HCT116 (cell line): Measurements from ENCODE around the gene SLIT1.

Experiments used
- ATF3 ChIP-seq: IDR thresholded peaks from 2 replicates; pipeline ENCODE4 v1.6.1; 2012
- CEBPB ChIP-seq: IDR thresholded peaks from 2 replicates; pipeline ENCODE4 v1.6.1; 2012; ENCODE audit warnings: low read depth
- CTCF ChIP-seq, 3 experiments: fragments of 200-600 bp in 1 of 3; sonication (generic) in 1 of 3; IDR thresholded peaks in 2 of 3; conservative IDR thresholded peaks in 1 of 3; 2 replicates each; pipeline ENCODE4 v1.5.1; 2012 to 2017; ENCODE audit warnings: low read depth in 2 of 3, low read length in 2 of 3, antibody characterized with exemption in 1 of 3, borderline replicate concordance in 1 of 3, control low read depth in 1 of 3, mild to moderate bottlenecking in 1 of 3, mixed read lengths in 1 of 3, mixed run types in 1 of 3, moderate library complexity in 1 of 3; ENCODE audit not compliant: insufficient read depth in 1 of 3
- EZH2 ChIP-seq: fragments of 200-600 bp; sonication (generic); IDR thresholded peaks from 2 replicates; pipeline ENCODE4 v1.6.1; 2017; ENCODE audit warnings: antibody characterized with exemption, mixed run types
- EZH2phosphoT487 ChIP-seq: fragments of 200-600 bp; IDR thresholded peaks from 2 replicates; pipeline ENCODE4 v1.6.1; 2018; ENCODE audit warnings: antibody characterized with exemption, borderline replicate concordance
- JUND ChIP-seq: IDR thresholded peaks from 2 replicates; pipeline ENCODE4 v1.6.1; 2012
- MAX ChIP-seq: IDR thresholded peaks from 2 replicates; pipeline ENCODE4 v1.6.1; 2012
- POLR2A ChIP-seq: IDR thresholded peaks from 2 replicates; pipeline ENCODE4 v1.7.0; 2011; ENCODE audit warnings: borderline replicate concordance; ENCODE audit not compliant: insufficient read depth, insufficient read length; ENCODE audit errors: extremely low read depth
- POLR2AphosphoS5 ChIP-seq: IDR thresholded peaks from 2 replicates; pipeline ENCODE4 v1.6.1; 2011; ENCODE audit warnings: mild to moderate bottlenecking, low read depth, low read length, moderate library complexity
- SP1 ChIP-seq: IDR thresholded peaks from 2 replicates; pipeline ENCODE4 v1.6.1; 2012; ENCODE audit warnings: low read depth
- SRF ChIP-seq: IDR thresholded peaks from 2 replicates; pipeline ENCODE4 v1.6.1; 2012; ENCODE audit warnings: low read depth
- TCF7L2 ChIP-seq: IDR thresholded peaks from 2 replicates; pipeline ENCODE4 v1.7.0; 2011; ENCODE audit warnings: borderline replicate concordance, inconsistent platforms; ENCODE audit not compliant: insufficient read depth, insufficient read length; ENCODE audit errors: extremely low read depth
- YY1 ChIP-seq: IDR thresholded peaks from 2 replicates; pipeline ENCODE4 v1.6.1; 2011; ENCODE audit warnings: low read length, low read depth, moderate library complexity, mild to moderate bottlenecking; ENCODE audit not compliant: insufficient replicate concordance; ENCODE audit errors: extremely low read depth
- ZNF274 ChIP-seq: fragments of 200-500 bp; sonication (Bioruptor generic); IDR thresholded peaks from 2 replicates; pipeline ENCODE4 v1.6.1; 2014; ENCODE audit warnings: mild to moderate bottlenecking, low read depth, low read length, inconsistent platforms

GRCh38 chr10:97134110-97134509 is 51.6 kb downstream of the SLIT1 start:
- TF ChIP-seq JUND (no peak), POLR2A (no peak), SRF (no peak), CTCF (IDR thresholded peaks at IDR 0.05 in 2 of 3, conservative IDR thresholded peaks at IDR 0.05 in 1 of 3; ENCODE audit: borderline replicate concordance in 1 of 3, insufficient read depth in 1 of 3, low read depth in 2 of 3, low read length in 2 of 3) (no peak), YY1 (no peak), EZH2phosphoT487 (no peak), POLR2AphosphoS5 (no peak), ATF3 (no peak), EZH2 (no peak), SP1 (no peak), ZNF274 (no peak), MAX (no peak), TCF7L2 (no peak), CEBPB (no peak)
